Epithelial cell of proximal tubule (primary cell): ENCODE results near the gene SIGLEC9. TPM values are rescaled to one million over a fixed set of nuclear protein-coding genes. Genes with fewer than 3 reads are reported as not detected.

Source experiments
- DNase-seq: peaks from one replicate; pipeline ENCODE4 v3.0.0-alpha.2; 2011; ENCODE audit warnings: low read depth
- H3K4me3 ChIP-seq: 2 replicates; pipeline ENCODE4 v1.5.1; 2011; ENCODE audit warnings: low read depth, mild to moderate bottlenecking, low read length
- total RNA-seq: library from RNA; depleted of rRNA; stranded (reverse); fragments of >200 nt; gene quantifications from 2 replicates; pipeline ENCODE4 v1.2.3, GENCODE V29; 2015
- TF ChIP-seq, protein P1 (sequence below): conservative IDR thresholded peaks from 2 replicates; pipeline ENCODE4 v1.5.1; 2012; ENCODE audit warnings: low read depth, mild to moderate bottlenecking, low read length

The SIGLEC9 gene
- total RNA-seq, 1 donor from 2014 or later: not detected

DNA sequence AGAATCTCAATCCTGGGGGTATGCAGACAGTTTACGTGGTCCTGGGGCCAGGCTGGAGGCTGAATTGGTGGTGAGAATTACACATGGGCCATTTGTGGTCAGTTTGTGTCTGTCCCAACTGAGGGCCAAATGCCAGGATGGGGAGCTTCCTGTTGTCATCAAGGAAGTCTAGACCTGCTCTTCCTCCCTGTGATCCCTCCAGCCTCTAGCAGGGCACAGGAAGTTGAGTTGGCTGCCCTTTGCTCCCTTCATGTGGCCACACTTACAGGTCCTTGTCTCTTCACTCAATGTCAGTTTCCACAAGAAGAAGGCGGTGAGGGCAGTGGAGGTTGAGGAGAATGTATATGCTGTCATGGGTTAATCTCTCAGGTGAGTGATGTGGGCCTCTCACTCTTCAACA, 47.5 kb downstream of the SIGLEC9 start:
- TF ChIP-seq, protein P1, sequence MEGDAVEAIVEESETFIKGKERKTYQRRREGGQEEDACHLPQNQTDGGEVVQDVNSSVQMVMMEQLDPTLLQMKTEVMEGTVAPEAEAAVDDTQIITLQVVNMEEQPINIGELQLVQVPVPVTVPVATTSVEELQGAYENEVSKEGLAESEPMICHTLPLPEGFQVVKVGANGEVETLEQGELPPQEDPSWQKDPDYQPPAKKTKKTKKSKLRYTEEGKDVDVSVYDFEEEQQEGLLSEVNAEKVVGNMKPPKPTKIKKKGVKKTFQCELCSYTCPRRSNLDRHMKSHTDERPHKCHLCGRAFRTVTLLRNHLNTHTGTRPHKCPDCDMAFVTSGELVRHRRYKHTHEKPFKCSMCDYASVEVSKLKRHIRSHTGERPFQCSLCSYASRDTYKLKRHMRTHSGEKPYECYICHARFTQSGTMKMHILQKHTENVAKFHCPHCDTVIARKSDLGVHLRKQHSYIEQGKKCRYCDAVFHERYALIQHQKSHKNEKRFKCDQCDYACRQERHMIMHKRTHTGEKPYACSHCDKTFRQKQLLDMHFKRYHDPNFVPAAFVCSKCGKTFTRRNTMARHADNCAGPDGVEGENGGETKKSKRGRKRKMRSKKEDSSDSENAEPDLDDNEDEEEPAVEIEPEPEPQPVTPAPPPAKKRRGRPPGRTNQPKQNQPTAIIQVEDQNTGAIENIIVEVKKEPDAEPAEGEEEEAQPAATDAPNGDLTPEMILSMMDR: no peak

DNA sequence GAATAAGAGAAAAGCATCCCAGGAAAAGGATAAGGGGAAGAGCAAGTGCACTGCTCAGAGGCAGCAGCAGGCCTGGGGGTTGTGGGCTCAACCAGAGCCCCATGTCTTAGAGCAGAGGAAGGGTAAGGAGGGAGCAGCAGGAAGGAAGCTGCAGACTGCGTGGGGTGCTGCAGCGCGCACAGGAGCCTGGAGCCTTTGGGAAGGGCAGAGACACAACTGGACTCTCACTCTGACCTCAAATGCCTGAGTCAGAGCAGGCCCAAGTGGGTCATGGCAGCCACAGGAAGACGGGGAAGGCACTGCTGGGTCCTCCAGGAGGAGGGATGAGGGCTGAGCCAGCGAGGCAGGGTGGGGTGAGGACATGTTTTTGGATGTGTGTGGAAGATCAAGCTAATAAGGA, 49.0 kb downstream of the SIGLEC9 start:
- TF ChIP-seq, protein P1: no peak
- no peak overlapping the region for H3K4me3 ChIP-seq
- DNase-seq: no peak

More for the DNA sequence above, 47.5 kb downstream of the SIGLEC9 start:
- H3K4me3 ChIP-seq: no peak overlapping the region
- DNase-seq: no peak

DNA sequence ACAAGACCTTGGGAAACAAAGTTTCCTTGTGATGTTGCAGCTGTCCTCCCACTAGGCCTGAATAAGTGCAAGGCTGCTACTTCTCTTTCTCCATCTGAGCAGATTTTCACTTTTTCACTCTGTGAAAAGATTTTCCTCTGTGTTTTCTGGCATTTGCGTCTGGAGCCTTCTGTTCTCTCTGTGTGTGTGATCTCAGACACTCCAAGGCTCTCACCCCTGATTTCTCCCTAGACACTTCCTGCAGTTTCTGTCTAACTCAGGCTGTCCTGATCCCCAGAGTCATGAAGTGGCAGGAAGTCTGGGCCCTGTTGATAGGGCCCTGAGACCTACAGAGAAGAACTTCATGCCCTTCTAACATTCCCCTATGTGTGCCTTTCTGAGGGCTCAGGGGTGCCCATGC, 54.5 kb downstream of the SIGLEC9 start:
- TF ChIP-seq, protein P1: no peak
- no peak for DNase-seq
- H3K4me3 ChIP-seq: no peak overlapping the region

Other genes starting within 250 kb of the SIGLEC9 start
- not detected in 2 replicates for gene KLK4, start 213.5 kb upstream of the SIGLEC9 start, total RNA-seq
- gene KLK5, start 171.9 kb upstream of the SIGLEC9 start, total RNA-seq: 8.1 and 16.4 TPM in 2 replicates
- 32.2 and 65.8 TPM in 2 replicates for gene KLK6, start 155.3 kb upstream of the SIGLEC9 start, total RNA-seq
- gene KLK7, start 141.0 kb upstream of the SIGLEC9 start, total RNA-seq: 9.3 and 24.8 TPM in 2 replicates
- 3.6 and 9.1 TPM in 2 replicates for gene KLK8, start 123.3 kb upstream of the SIGLEC9 start, total RNA-seq
- 2.8 and 10.1 TPM in 2 replicates for gene KLK10, start 105.2 kb upstream of the SIGLEC9 start, total RNA-seq
- gene KLK11, start 98.3 kb upstream of the SIGLEC9 start, total RNA-seq: not detected in 2 replicates
- gene KLK12, start 89.9 kb upstream of the SIGLEC9 start, total RNA-seq: not detected in 2 replicates
- gene KLK13, start 59.8 kb upstream of the SIGLEC9 start, total RNA-seq: not detected in 2 replicates
- 0.17 TPM in 1 of 2 replicates, not detected in the other for gene KLK14, start 42.0 kb upstream of the SIGLEC9 start, total RNA-seq
- gene CTU1, start 16.5 kb upstream of the SIGLEC9 start, total RNA-seq: 12.5 and 21.5 TPM in 2 replicates
- gene SIGLEC7, start 17.4 kb downstream of the SIGLEC9 start, total RNA-seq: not detected in 2 replicates
- not detected in 2 replicates for gene CD33, start 100.2 kb downstream of the SIGLEC9 start, total RNA-seq
- not detected in 2 replicates for gene SIGLECL1, start 126.2 kb downstream of the SIGLEC9 start, total RNA-seq
- gene IGLON5, start 186.7 kb downstream of the SIGLEC9 start, total RNA-seq: 0.06 TPM in 1 of 2 replicates, not detected in the other
- 0.51 and 0.92 TPM in 2 replicates for gene VSIG10L, start 217.2 kb downstream of the SIGLEC9 start, total RNA-seq
- 55.6 and 56.0 TPM in 2 replicates for gene ETFB, start 241.5 kb downstream of the SIGLEC9 start, total RNA-seq
- not detected in 2 replicates for gene CLDND2, start 244.1 kb downstream of the SIGLEC9 start, total RNA-seq
- gene NKG7, start 247.7 kb downstream of the SIGLEC9 start, total RNA-seq: not detected in 2 replicates